GM12878 (cell line): Measurements from ENCODE around the gene SELE.

Experiments
- BCL11A ChIP-seq: IDR thresholded peaks from 2 replicates; pipeline ENCODE4 v1.6.1; 2011; ENCODE audit warnings: low read depth, low read length
- EZH2 ChIP-seq: IDR thresholded peaks from 2 replicates; pipeline ENCODE4 v1.6.1; 2012; ENCODE audit warnings: low read depth, mild to moderate bottlenecking, control low read depth, inconsistent platforms, low read length, borderline replicate concordance; ENCODE audit not compliant: control insufficient read depth
- HDAC6 ChIP-seq: fragments of 200-600 bp; sonication (generic); IDR thresholded peaks from one replicate; pipeline ENCODE4 v1.8.0; 2017; ENCODE audit warnings: antibody characterized with exemption; ENCODE audit not compliant: unreplicated experiment
- JUND ChIP-seq: IDR thresholded peaks from 2 replicates; pipeline ENCODE4 v1.6.1; 2012; ENCODE audit warnings: low read depth, mild to moderate bottlenecking, low read length, improper control_type of control experiment, moderate library complexity
- KLF5 ChIP-seq: fragments of 450-650 bp; IDR thresholded peaks from 2 replicates; pipeline ENCODE4 v1.6.1; 2014; ENCODE audit warnings: mild to moderate bottlenecking; ENCODE audit not compliant: partially characterized antibody
- POLR2AphosphoS5 ChIP-seq: IDR thresholded peaks from 2 replicates; pipeline ENCODE4 v1.6.1; 2011; ENCODE audit warnings: mild to moderate bottlenecking, low read length, inconsistent platforms

GRCh38 chr1:169683661-169684060 is 50.2 kb downstream of the SELE start:
- no peak for TF ChIP-seq JUND
- no peak for TF ChIP-seq EZH2
- no peak for TF ChIP-seq HDAC6
- TF ChIP-seq KLF5, result no peak
- TF ChIP-seq BCL11A, result no peak
- TF ChIP-seq POLR2AphosphoS5, result no peak
